ENCODE results near the gene EFHC2. TPM values are rescaled to one million over a fixed set of nuclear protein-coding genes. Genes with fewer than 3 reads are reported as not detected.

Gene EFHC2, protein sequence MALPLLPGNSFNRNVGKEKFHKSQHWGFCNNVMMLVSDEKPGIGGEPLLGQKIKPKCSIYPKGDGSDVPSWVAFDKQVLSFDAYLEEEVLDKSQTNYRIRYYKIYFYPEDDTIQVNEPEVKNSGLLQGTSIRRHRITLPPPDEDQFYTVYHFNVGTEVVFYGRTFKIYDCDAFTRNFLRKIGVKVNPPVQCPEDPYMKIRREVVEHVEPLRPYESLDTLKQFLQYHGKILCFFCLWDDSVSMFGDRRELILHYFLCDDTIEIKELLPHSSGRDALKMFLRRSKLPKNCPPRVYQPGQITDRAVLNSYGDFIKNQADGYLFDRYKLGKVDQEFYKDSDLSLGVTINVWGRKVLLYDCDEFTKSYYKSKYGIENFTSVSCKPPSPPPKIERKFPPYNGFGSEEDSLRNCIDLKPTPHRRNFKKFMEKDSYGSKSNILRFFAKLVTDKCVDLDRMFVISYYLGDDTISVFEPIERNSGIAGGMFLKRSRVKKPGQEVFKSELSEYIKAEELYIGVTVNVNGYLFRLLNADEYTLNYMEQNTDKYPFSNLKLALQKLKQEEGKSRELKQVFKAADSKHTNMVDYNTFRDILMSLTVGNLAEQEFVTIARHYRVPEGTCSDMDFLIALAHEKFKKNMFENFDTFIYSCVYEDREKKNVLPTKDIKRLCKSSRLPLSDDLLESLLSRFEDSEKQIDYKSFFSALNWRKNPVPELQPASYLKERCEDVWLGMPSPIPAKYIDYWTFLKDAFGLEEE
- not detected in 2 replicates for total RNA-seq

GRCh38 chrX:44343412-44344141 lies at the start of gene EFHC2:
EFHC2 (minus strand) TSS chrX:44343672; CDS start chrX:44343588, 84 bp downstream.

Other genes with a start within 250 kb of the EFHC2 start
- 8.1 and 9.3 TPM in 2 replicates for gene FUNDC1, start 199.2 kb upstream of the EFHC2 start, total RNA-seq

Data from endothelial cell of coronary artery (primary cell).